Upper lobe of left lung (tissue), 6 donors: ENCODE measurements around the gene PSEN1. TPM values are rescaled to one million over a fixed set of nuclear protein-coding genes. Genes with fewer than 3 reads are reported as not detected.

Experiments
- ATAC-seq, 2 donors: fragments of 200-7000 bp; cut with Tn5 transposase; one replicate each; pipeline ENCODE4 v1.9.1; 2022; ENCODE audit warnings: mild to moderate bottlenecking in 2 of 2, moderate library complexity in 2 of 2; ENCODE audit not compliant: low FRiP score in 2 of 2
- DNase-seq, 2 donors: peaks; one replicate each; pipeline ENCODE4 v3.0.0-alpha.2; 2019 to 2020
- H3K27ac ChIP-seq, 4 donors: fragments of 200-600 bp; sonication (generic); one replicate each; pipeline ENCODE4 v1.5.1; 2016 to 2019
- H3K27me3 ChIP-seq, 4 donors: fragments of 200-600 bp; sonication (generic); one replicate each; pipeline ENCODE4 v1.5.1; 2017 to 2019
- H3K36me3 ChIP-seq, 4 donors: fragments of 200-600 bp; sonication (generic); one replicate each; pipeline ENCODE4 v1.5.1; 2016 to 2019
- H3K4me1 ChIP-seq, 4 donors: fragments of 200-600 bp; sonication (generic); one replicate each; pipeline ENCODE4 v1.5.1; 2018 to 2019
- H3K4me3 ChIP-seq, 4 donors: fragments of 200-600 bp; sonication (generic); one replicate each; pipeline ENCODE4 v1.5.1; 2017 to 2019; ENCODE audit warnings: mild to moderate bottlenecking in 2 of 4, moderate library complexity in 1 of 4
- H3K9me3 ChIP-seq, 4 donors: fragments of 200-600 bp; sonication (generic); one replicate each; pipeline ENCODE4 v1.5.1; 2018 to 2019
- CTCF ChIP-seq, 6 experiments: fragments of 450-650 bp in 4 of 6; fragments of 200-600 bp in 2 of 6; sonication (generic) in 2 of 6; IDR thresholded peaks; one replicate each; pipeline ENCODE4 v1.5.1; 2016 to 2019; ENCODE audit warnings: antibody characterized with exemption in 6 of 6
- EP300 ChIP-seq, 4 donors: sonication (generic); formaldehyde crosslinking; IDR thresholded peaks; one replicate each; pipeline ENCODE4 v1.5.1; 2017; ENCODE audit warnings: antibody characterized with exemption in 4 of 4, control low read depth in 2 of 4
- POLR2A ChIP-seq, 4 donors: fragments of 450-650 bp; IDR thresholded peaks; one replicate each; pipeline ENCODE4 v1.5.1; 2016 to 2017; ENCODE audit warnings: antibody characterized with exemption in 4 of 4, mild to moderate bottlenecking in 2 of 4
- POLR2AphosphoS5 ChIP-seq, 2 donors: sonication (generic); formaldehyde crosslinking; IDR thresholded peaks; one replicate each; pipeline ENCODE4 v1.5.1; 2017; ENCODE audit warnings: antibody characterized with exemption in 2 of 2
- WGBS, 2 donors: methylation state at CpG; one replicate each; pipeline ENCODE4 v1.1.5; 2017 to 2018; 5-methylcytosine and 5-hydroxymethylcytosine counted together
- total RNA-seq, 6 donors: library from RNA; depleted of rRNA in 4 of 6; stranded (reverse); fragments of >200 nt in 4 of 6; gene quantifications; one replicate each; pipeline versions ENCODE4 v1.1.0 to v1.2.1, GENCODE V29; 2016 to 2021
- donor health status: DM: no; HTN: no; CAD: no; lungs with moderate emphysema.
- donor health status: DM: no; HTN: yes; CAD: no; lungs with severe emphysema.

PSEN1 gene
- total RNA-seq, 6 donors from 2014 or later: 31.1 to 68.9 (median 56.8) TPM

GRCh38 chr14:73140811-73141323 is 4.6 kb downstream of the PSEN1 start:
- TF ChIP-seq EP300 (IDR thresholded peaks at IDR 0.05) (no peak), POLR2AphosphoS5 (IDR thresholded peaks at IDR 0.05) (no peak), CTCF (IDR thresholded peaks at IDR 0.05) (no peak), POLR2A (IDR thresholded peaks at IDR 0.05) (no peak)
- Histone ChIP-seq H3K27me3 (no peaks in the 10 kb centered on the region), H3K9me3 (no peaks in the 10 kb centered on the region), H3K4me3 (no peak overlapping the region), H3K27ac (no peak overlapping the region), H3K4me1 (peaks cover 9 to 25% (median 16%) of the 10 kb centered on the region in 4 donors), H3K36me3 (no peaks in the 10 kb centered on the region)
- WGBS, 2 donors: 92 to 95% methylated on average over 1 of the region's 1 CpG
- ATAC-seq (no peak), DNase-seq (no peak)

- no peaks in the 10 kb centered on the region for H3K27me3 ChIP-seq
- H3K36me3 ChIP-seq: no peaks in the 10 kb centered on the region
- no peak overlapping the region for H3K4me3 ChIP-seq
- no peak for DNase-seq
- H3K9me3 ChIP-seq: no peaks in the 10 kb centered on the region
- no peak for ATAC-seq
- H3K4me1 ChIP-seq: peaks cover 8 to 20% (median 14%) of the 10 kb centered on the region in 4 donors
- H3K27ac ChIP-seq: no peak overlapping the region
- WGBS, 2 donors: 85 to 89% methylated on average over 2 of the region's 2 CpGs
- TF ChIP-seq POLR2AphosphoS5 (IDR thresholded peaks at IDR 0.05) (no peak), EP300 (IDR thresholded peaks at IDR 0.05) (no peak), POLR2A (IDR thresholded peaks at IDR 0.05) (no peak), CTCF (IDR thresholded peaks at IDR 0.05) (no peak)
Measured at GRCh38 chr14:73142216-73142615, 5.9 kb downstream of the PSEN1 start.

- 87 to 93% methylated on average over 5 of the region's 5 CpGs for WGBS, 2 donors
- Histone ChIP-seq H3K36me3 (peaks cover 0 to 3% (median 2%) of the 10 kb centered on the region in 4 donors), H3K9me3 (no peaks in the 10 kb centered on the region), H3K4me1 (peaks cover 0 to 12% (median 7%) of the 10 kb centered on the region in 4 donors), H3K4me3 (no peak overlapping the region), H3K27me3 (no peaks in the 10 kb centered on the region), H3K27ac (no peak overlapping the region)
- no peak for ATAC-seq
- no peak for DNase-seq
- TF ChIP-seq EP300 (IDR thresholded peaks at IDR 0.05) (no peak), CTCF (IDR thresholded peaks at IDR 0.05) (no peak), POLR2AphosphoS5 (IDR thresholded peaks at IDR 0.05) (no peak), POLR2A (IDR thresholded peaks at IDR 0.05) (no peak)
Measured at GRCh38 chr14:73143003-73143402, 6.7 kb downstream of the PSEN1 start.

- DNase-seq (no peak), ATAC-seq (no peak)
- Histone ChIP-seq H3K4me3 (no peak overlapping the region), H3K4me1 (peaks cover 0 to 7% (median 3%) of the 10 kb centered on the region in 4 donors), H3K36me3 (peaks cover 0 to 9% (median 9%) of the 10 kb centered on the region in 4 donors), H3K27ac (no peak overlapping the region), H3K27me3 (no peaks in the 10 kb centered on the region), H3K9me3 (no peaks in the 10 kb centered on the region)
- 88 to 90% methylated on average over 3 of the region's 3 CpGs for WGBS, 2 donors
- TF ChIP-seq EP300 (IDR thresholded peaks at IDR 0.05) (no peak), POLR2A (IDR thresholded peaks at IDR 0.05) (no peak), CTCF (IDR thresholded peaks at IDR 0.05) (no peak), POLR2AphosphoS5 (IDR thresholded peaks at IDR 0.05) (no peak)
Measured at GRCh38 chr14:73143617-73144016, 7.3 kb downstream of the PSEN1 start.

- ATAC-seq (no peak), DNase-seq (no peak)
- H3K4me3 ChIP-seq: no peak overlapping the region
- TF ChIP-seq POLR2AphosphoS5 (IDR thresholded peaks at IDR 0.05) (no peak), CTCF (IDR thresholded peaks at IDR 0.05) (no peak), EP300 (IDR thresholded peaks at IDR 0.05) (no peak), POLR2A (IDR thresholded peaks at IDR 0.05) (no peak)
- 91 to 98% methylated on average over 3 of the region's 3 CpGs for WGBS, 2 donors
- H3K27me3 ChIP-seq: no peaks in the 10 kb centered on the region
- H3K27ac ChIP-seq: no peak overlapping the region
- H3K9me3 ChIP-seq: no peaks in the 10 kb centered on the region
- H3K4me1 ChIP-seq: peaks cover 0 to 7% (median 0%) of the 10 kb centered on the region in 4 donors
- H3K36me3 ChIP-seq: peaks cover 9 to 26% (median 17%) of the 10 kb centered on the region in 4 donors
Measured at GRCh38 chr14:73145371-73145770, 9.1 kb downstream of the PSEN1 start.
